Fibroblast of lung (primary cell): ENCODE results near the gene GIMAP7. TPM values are rescaled to one million over a fixed set of nuclear protein-coding genes. Genes with fewer than 3 reads are reported as not detected.

Experiments
- DNase-seq, 2 donors: peaks; one replicate each; pipeline versions ENCODE4 v3.0.0 to v3.0.0-alpha.2; 2010; ENCODE audit warnings: low read depth in 2 of 2
- H2AFZ ChIP-seq: 2 replicates; pipeline ENCODE4 v1.5.1; 2012; ENCODE audit warnings: low read length, control low read depth, inconsistent platforms
- H3K27ac ChIP-seq: 2 replicates; pipeline ENCODE4 v1.5.1; 2011; ENCODE audit warnings: low read length, control low read depth; ENCODE audit not compliant: insufficient read depth
- H3K27me3 ChIP-seq: 2 replicates; pipeline ENCODE4 v1.5.1; 2011; ENCODE audit warnings: mild to moderate bottlenecking, low read length; ENCODE audit not compliant: control insufficient read depth, insufficient read depth
- H3K36me3 ChIP-seq: 2 replicates; pipeline ENCODE4 v1.5.1; 2011; ENCODE audit warnings: low read length; ENCODE audit not compliant: control insufficient read depth, insufficient read depth
- H3K4me1 ChIP-seq: 2 replicates; pipeline ENCODE4 v1.5.1; 2011; ENCODE audit warnings: low read length; ENCODE audit not compliant: control insufficient read depth, insufficient read depth; ENCODE audit errors: extremely low read depth
- H3K4me2 ChIP-seq: 2 replicates; pipeline ENCODE4 v1.5.1; 2011; ENCODE audit warnings: low read length, control low read depth; ENCODE audit not compliant: insufficient read depth; ENCODE audit errors: extremely low read depth
- H3K4me3 ChIP-seq, 4 experiments: fragments of 200-600 bp in 1 of 4; sonication (generic) in 1 of 4; replicated peaks in 1 of 4; 2 replicates each; pipeline ENCODE4 v1.5.1; 2011 to 2016; ENCODE audit warnings: low read length in 4 of 4, low read depth in 3 of 4, mild to moderate bottlenecking in 3 of 4, control low read depth in 2 of 4, inconsistent platforms in 1 of 4, mixed read lengths in 1 of 4; ENCODE audit not compliant: insufficient read depth in 1 of 4; ENCODE audit errors: control extremely low read depth in 1 of 4
- H3K79me2 ChIP-seq: 2 replicates; pipeline ENCODE4 v1.5.1; 2012; ENCODE audit warnings: mild to moderate bottlenecking, low read length, inconsistent platforms; ENCODE audit not compliant: control insufficient read depth, insufficient read depth
- H3K9ac ChIP-seq: 2 replicates; pipeline ENCODE4 v1.5.1; 2011; ENCODE audit warnings: mild to moderate bottlenecking, low read length, control low read depth; ENCODE audit not compliant: insufficient read depth
- H3K9me3 ChIP-seq: 2 replicates; pipeline ENCODE4 v1.5.1; 2012; ENCODE audit warnings: low read depth, low read length; ENCODE audit not compliant: control insufficient read depth, insufficient read depth
- H4K20me1 ChIP-seq: 2 replicates; pipeline ENCODE4 v1.5.1; 2011; ENCODE audit warnings: low read length; ENCODE audit not compliant: control insufficient read depth, insufficient read depth; ENCODE audit errors: extremely low read depth
- CTCF ChIP-seq, 2 donors: IDR thresholded peaks in 1 of 2; conservative IDR thresholded peaks in 1 of 2; 1 replicate in 1 of 2; 2 replicates in 1 of 2; pipeline ENCODE4 v1.5.1; 2011 to 2012; ENCODE audit warnings: low read length in 2 of 2, control low read depth in 1 of 2, inconsistent platforms in 1 of 2, low read depth in 1 of 2, mild to moderate bottlenecking in 1 of 2
- EZH2 ChIP-seq: IDR thresholded peaks from 2 replicates; pipeline ENCODE4 v1.5.1; 2012; ENCODE audit warnings: low read length, control low read depth, mild to moderate bottlenecking; ENCODE audit errors: missing control alignments
- polyA minus RNA-seq: library from RNA; depleted of rRNA, polyadenylated mRNA; stranded (reverse); fragments of >200 nt; gene quantifications from 2 replicates; pipeline ENCODE4 v1.2.3, GENCODE V29; 2011; ENCODE audit warnings: low replicate concordance
- polyA plus RNA-seq, 2 donors: library from polyadenylated mRNA; depleted of rRNA in 1 of 2; stranded (reverse) in 1 of 2; unstranded in 1 of 2; fragments of >200 nt; gene quantifications; 2 replicates each; pipeline ENCODE4 v1.2.1, GENCODE V29; 2011 to 2012; ENCODE audit warnings: missing spikeins in 1 of 2
- total RNA-seq: library from RNA; depleted of rRNA; stranded (reverse); fragments of >200 nt; gene quantifications from 2 replicates; pipeline ENCODE4 v1.2.1, GENCODE V29; 2014

Gene GIMAP7
- total RNA-seq (not detected in 2 replicates), polyA plus RNA-seq (not detected in 2 replicates), polyA minus RNA-seq (not detected in 2 replicates)
- not detected in 2 replicates for polyA plus RNA-seq (2012)

- no peak within 1 kb of the TSS for H3K9ac ChIP-seq
- no peaks in the 10 kb centered on the region for H3K79me2 ChIP-seq
- no peak for DNase-seq
- no peaks in the 10 kb centered on the region for H3K36me3 ChIP-seq
- no peaks in the 10 kb centered on the region for H3K9me3 ChIP-seq
- no peaks in the 10 kb centered on the region for H3K27me3 ChIP-seq
- no peak within 1 kb of the TSS for H3K4me2 ChIP-seq
- H2AFZ ChIP-seq: no peak within 1 kb of the TSS
- H3K4me3 ChIP-seq: no peak within 1 kb of the TSS
- no peaks in the 10 kb centered on the region for H3K4me1 ChIP-seq
- no peak within 1 kb of the TSS for H3K27ac ChIP-seq
- no peaks in the 10 kb centered on the region for H4K20me1 ChIP-seq
- TF ChIP-seq CTCF (conservative IDR thresholded peaks at IDR 0.05 in 1 of 2, IDR thresholded peaks at IDR 0.05 in 1 of 2; ENCODE audit: low read depth in 1 of 2, low read length in 2 of 2) (no peak), EZH2 (no peak)
Measured at GRCh38 chr7:150514748-150515222, at the start of gene GIMAP7. TSS of gene GIMAP7 (plus strand) at chr7:150514872. CDS start at chr7:150519975, 5,103 bp downstream.

- Histone ChIP-seq H3K4me3 (no peak overlapping the region), H3K27ac (no peak overlapping the region), H3K79me2 (no peaks in the 10 kb centered on the region), H3K27me3 (no peaks in the 10 kb centered on the region), H3K9me3 (no peaks in the 10 kb centered on the region), H4K20me1 (no peaks in the 10 kb centered on the region), H3K4me2 (no peak overlapping the region), H3K36me3 (no peaks in the 10 kb centered on the region), H2AFZ (no peak overlapping the region), H3K4me1 (no peaks in the 10 kb centered on the region), H3K9ac (no peak overlapping the region)
- TF ChIP-seq EZH2 (no peak), CTCF (conservative IDR thresholded peaks at IDR 0.05 in 1 of 2, IDR thresholded peaks at IDR 0.05 in 1 of 2; ENCODE audit: low read depth in 1 of 2, low read length in 2 of 2) (no peak)
- no peak for DNase-seq
Measured at GRCh38 chr7:150464962-150465361, 49.7 kb upstream of the GIMAP7 start.

DNA sequence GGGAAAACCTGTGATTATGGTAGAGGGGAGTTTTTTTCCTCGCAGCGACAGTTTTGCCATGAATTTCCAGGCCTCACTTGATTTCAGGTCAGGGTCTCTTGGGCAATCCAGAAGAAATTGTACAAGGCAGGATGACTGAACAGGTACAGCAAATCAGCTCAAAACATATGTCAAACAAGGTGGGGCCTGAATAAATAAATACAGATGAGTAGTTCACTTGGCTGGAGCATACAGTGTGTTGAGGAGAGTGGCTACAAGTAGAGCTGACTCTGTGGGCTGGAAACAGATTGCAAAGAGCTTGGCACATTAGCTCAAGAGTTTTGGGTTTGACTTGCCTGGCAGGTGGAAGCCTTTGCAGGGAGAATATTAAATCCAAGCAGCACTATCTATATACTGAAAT lies 49.3 kb upstream of the GIMAP7 start:
- H4K20me1 ChIP-seq: no peaks in the 10 kb centered on the region
- H3K9ac ChIP-seq: no peak overlapping the region
- H3K36me3 ChIP-seq: no peaks in the 10 kb centered on the region
- no peak overlapping the region for H3K4me2 ChIP-seq
- H3K4me3 ChIP-seq: no peak overlapping the region
- no peak for TF ChIP-seq CTCF (conservative IDR thresholded peaks at IDR 0.05 in 1 of 2, IDR thresholded peaks at IDR 0.05 in 1 of 2; ENCODE audit: low read depth in 1 of 2, low read length in 2 of 2)
- no peak for TF ChIP-seq EZH2
- no peak overlapping the region for H3K27ac ChIP-seq
- H3K4me1 ChIP-seq: no peaks in the 10 kb centered on the region
- no peaks in the 10 kb centered on the region for H3K79me2 ChIP-seq
- H3K27me3 ChIP-seq: no peaks in the 10 kb centered on the region
- no peak overlapping the region for H2AFZ ChIP-seq
- no peak for DNase-seq
- H3K9me3 ChIP-seq: no peaks in the 10 kb centered on the region
